Caco-2 (cell line): Measurements from ENCODE around the gene RARA. TPM values are rescaled to one million over a fixed set of nuclear protein-coding genes. Genes with fewer than 3 reads are reported as not detected.

Experiments used
- BruUV-seq: library from RNA; stranded (reverse); fragments of 400-500 nt; replicated peaks from 2 replicates; lab custom pipeline; 2021; lab: Mats Ljungman, UMichigan
- CTCF ChIA-PET: fragments of 300-600 bp; sonication (Branson Sonifier 250); formaldehyde crosslinking; loops from one replicate; lab custom pipeline; 2022; ENCODE audit warnings: antibody characterized with exemption; lab: Charles Lee
- POLR2A ChIA-PET: fragments of 300-600 bp; sonication (Branson Sonifier 250); formaldehyde crosslinking; loops from one replicate; lab custom pipeline; 2022; ENCODE audit warnings: antibody characterized with exemption; lab: Charles Lee
- DNase-seq, 2 experiments: peaks; one replicate each; pipeline versions ENCODE4 v3.0.0 to v3.0.0-alpha.2; 2020 to 2022
- H3K27me3 ChIP-seq: replicated peaks from 2 replicates; pipeline ENCODE4 v1.6.0; 2011; ENCODE audit warnings: low read length; ENCODE audit not compliant: control insufficient read depth, insufficient read depth
- H3K36me3 ChIP-seq: 2 replicates; pipeline ENCODE4 v1.5.1; 2011; ENCODE audit warnings: low read length; ENCODE audit not compliant: control insufficient read depth, insufficient read depth
- H3K4me1 ChIP-seq: fragments of 250-450 bp; sonication (Bioruptor Pico); 2 replicates; pipeline ENCODE4 v1.5.1; 2020; ENCODE audit warnings: mild to moderate bottlenecking
- H3K4me3 ChIP-seq: 2 replicates; pipeline ENCODE4 v1.5.1; 2011; ENCODE audit warnings: low read depth, mild to moderate bottlenecking, control low read depth, low read length
- H3K9me3 ChIP-seq: fragments of 250-450 bp; sonication (Bioruptor Pico); 2 replicates; pipeline ENCODE4 v1.5.1; 2020; ENCODE audit warnings: mild to moderate bottlenecking, moderate library complexity
- H3K27ac Mint-ChIP-seq: one replicate; pipeline ENCODE4 v1.8.0; 2022; ENCODE audit warnings: mixed read lengths; ENCODE audit not compliant: unreplicated experiment
- H3K27me3 Mint-ChIP-seq: one replicate; pipeline ENCODE4 v1.8.0; 2022; ENCODE audit warnings: mixed read lengths; ENCODE audit not compliant: insufficient read depth, unreplicated experiment
- H3K36me3 Mint-ChIP-seq: one replicate; pipeline ENCODE4 v1.8.0; 2022; ENCODE audit warnings: mild to moderate bottlenecking, mixed read lengths; ENCODE audit not compliant: insufficient read depth, unreplicated experiment
- H3K4me1 Mint-ChIP-seq: one replicate; pipeline ENCODE4 v1.8.0; 2022; ENCODE audit warnings: low read depth, mixed read lengths; ENCODE audit not compliant: unreplicated experiment
- H3K4me3 Mint-ChIP-seq: one replicate; pipeline ENCODE4 v1.8.0; 2022; ENCODE audit warnings: mild to moderate bottlenecking, moderate library complexity, mixed read lengths; ENCODE audit not compliant: unreplicated experiment
- H3K9me3 Mint-ChIP-seq: one replicate; pipeline ENCODE4 v1.8.0; 2022; ENCODE audit warnings: mixed read lengths; ENCODE audit not compliant: unreplicated experiment
- intact Hi-C: fragments of 100-400 bp; cut with micrococcal nuclease; formaldehyde crosslinking; loops from one replicate; pipeline ENCODE4 v1.10.0; 2022; ENCODE audit not compliant: unreplicated experiment
- total RNA-seq: library from RNA; stranded (reverse); gene quantifications from 2 replicates; pipeline ENCODE4 v1.2.3, GENCODE V29; 2022
- TF ChIP-seq, protein P1 (sequence below), 2 experiments: fragments of 200-600 bp in 1 of 2; IDR thresholded peaks; 1 replicate in 1 of 2; 2 replicates in 1 of 2; pipeline versions ENCODE4 v1.5.1 to v1.8.0; 2011 to 2022; ENCODE audit warnings: antibody characterized with exemption in 1 of 2, control low read depth in 1 of 2, inconsistent platforms in 1 of 2, low read depth in 1 of 2, low read length in 1 of 2, mild to moderate bottlenecking in 1 of 2, moderate library complexity in 1 of 2; ENCODE audit not compliant: insufficient read depth in 1 of 2, severe bottlenecking in 1 of 2, unreplicated experiment in 1 of 2

Gene RARA
- total RNA-seq, 1 experiment from 2014 or later: 27.6 TPM

GRCh38 chr17:40399185-40399584 lies 90.2 kb downstream of the RARA start:
- Mint-ChIP-seq H3K4me3 (no peak overlapping the region), H3K9me3 (no peaks in the 10 kb centered on the region), H3K4me1 (no peaks in the 10 kb centered on the region), H3K36me3 (peaks cover 97% of the 10 kb centered on the region), H3K27me3 (no peaks in the 10 kb centered on the region), H3K27ac (no peak overlapping the region)
- Histone ChIP-seq H3K4me3 (no peak overlapping the region), H3K27me3 (no peaks in the 10 kb centered on the region), H3K4me1 (0 out of 2 replicates have a peak, but pooled peaks cover 3% of the 10 kb centered on the region), H3K36me3 (no peaks in the 10 kb centered on the region; the same call in none of the 2 replicates), H3K9me3 (no peaks in the 10 kb centered on the region)
- CTCF ChIA-PET: no interaction called here
- DNase-seq: peak in 1 of 2 experiments; percentile 34
- no TSS peak for BruUV-seq
- POLR2A ChIA-PET: no interaction called here
- TF ChIP-seq, protein P1, sequence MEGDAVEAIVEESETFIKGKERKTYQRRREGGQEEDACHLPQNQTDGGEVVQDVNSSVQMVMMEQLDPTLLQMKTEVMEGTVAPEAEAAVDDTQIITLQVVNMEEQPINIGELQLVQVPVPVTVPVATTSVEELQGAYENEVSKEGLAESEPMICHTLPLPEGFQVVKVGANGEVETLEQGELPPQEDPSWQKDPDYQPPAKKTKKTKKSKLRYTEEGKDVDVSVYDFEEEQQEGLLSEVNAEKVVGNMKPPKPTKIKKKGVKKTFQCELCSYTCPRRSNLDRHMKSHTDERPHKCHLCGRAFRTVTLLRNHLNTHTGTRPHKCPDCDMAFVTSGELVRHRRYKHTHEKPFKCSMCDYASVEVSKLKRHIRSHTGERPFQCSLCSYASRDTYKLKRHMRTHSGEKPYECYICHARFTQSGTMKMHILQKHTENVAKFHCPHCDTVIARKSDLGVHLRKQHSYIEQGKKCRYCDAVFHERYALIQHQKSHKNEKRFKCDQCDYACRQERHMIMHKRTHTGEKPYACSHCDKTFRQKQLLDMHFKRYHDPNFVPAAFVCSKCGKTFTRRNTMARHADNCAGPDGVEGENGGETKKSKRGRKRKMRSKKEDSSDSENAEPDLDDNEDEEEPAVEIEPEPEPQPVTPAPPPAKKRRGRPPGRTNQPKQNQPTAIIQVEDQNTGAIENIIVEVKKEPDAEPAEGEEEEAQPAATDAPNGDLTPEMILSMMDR (IDR thresholded peaks at IDR 0.05; ENCODE audit: insufficient read depth in 1 of 2, low read depth in 1 of 2, low read length in 1 of 2, severe bottlenecking in 1 of 2, unreplicated experiment in 1 of 2): peak; percentile 36 to 68
- intact Hi-C loops: loop anchor here (1.0 kb wide), 1 partner anchor 134 kb away; no protein-coding TSS in a partner anchor

GRCh38 chr17:40402668-40403067 lies 93.7 kb downstream of the RARA start:
- Histone ChIP-seq H3K4me1 (no peaks in the 10 kb centered on the region), H3K9me3 (no peaks in the 10 kb centered on the region), H3K27me3 (no peaks in the 10 kb centered on the region), H3K4me3 (no peak overlapping the region), H3K36me3 (no peaks in the 10 kb centered on the region; the same call in none of the 2 replicates)
- intact Hi-C loops: no loop called here
- no peak for DNase-seq
- H3K27me3 Mint-ChIP-seq: no peaks in the 10 kb centered on the region
- no peaks in the 10 kb centered on the region for H3K4me1 Mint-ChIP-seq
- no TSS peak for BruUV-seq
- H3K27ac Mint-ChIP-seq: no peak overlapping the region
- no peak overlapping the region for H3K4me3 Mint-ChIP-seq
- ChIA-PET CTCF (no interaction called here), POLR2A (no interaction called here)
- no peaks in the 10 kb centered on the region for H3K9me3 Mint-ChIP-seq
- peaks cover 97% of the 10 kb centered on the region for H3K36me3 Mint-ChIP-seq
- TF ChIP-seq, protein P1 (IDR thresholded peaks at IDR 0.05; ENCODE audit: insufficient read depth in 1 of 2, low read depth in 1 of 2, low read length in 1 of 2, severe bottlenecking in 1 of 2, unreplicated experiment in 1 of 2): no peak

DNA sequence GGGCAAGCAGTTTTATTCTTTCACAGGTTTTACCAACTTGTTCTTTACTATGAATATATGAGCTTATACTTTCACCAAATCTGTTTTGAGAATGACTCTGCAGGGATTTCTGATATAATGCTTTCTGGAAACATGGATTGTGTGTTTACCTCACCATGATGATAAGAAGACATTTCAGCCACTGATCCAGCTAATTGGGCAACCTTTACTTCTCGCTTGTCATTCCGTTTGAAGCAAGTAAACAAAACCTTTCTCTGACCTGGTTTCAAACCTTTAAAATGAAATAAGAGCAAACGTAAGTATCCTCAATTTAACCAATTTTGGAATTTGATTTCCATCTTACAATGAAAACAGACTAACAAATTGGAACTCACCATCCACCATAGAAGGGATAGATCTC lies 95.0 kb downstream of the RARA start:
- no peak overlapping the region for H3K4me3 Mint-ChIP-seq
- Histone ChIP-seq H3K4me1 (no peaks in the 10 kb centered on the region), H3K36me3 (no peaks in the 10 kb centered on the region; the same call in none of the 2 replicates), H3K9me3 (no peaks in the 10 kb centered on the region), H3K27me3 (no peaks in the 10 kb centered on the region), H3K4me3 (no peak overlapping the region)
- H3K4me1 Mint-ChIP-seq: no peaks in the 10 kb centered on the region
- no peak overlapping the region for H3K27ac Mint-ChIP-seq
- H3K9me3 Mint-ChIP-seq: no peaks in the 10 kb centered on the region
- ChIA-PET POLR2A (no interaction called here), CTCF (no interaction called here)
- peaks cover 95% of the 10 kb centered on the region for H3K36me3 Mint-ChIP-seq
- no peak for DNase-seq
- intact Hi-C loops: no loop called here
- TF ChIP-seq, protein P1 (IDR thresholded peaks at IDR 0.05; ENCODE audit: insufficient read depth in 1 of 2, low read depth in 1 of 2, low read length in 1 of 2, severe bottlenecking in 1 of 2, unreplicated experiment in 1 of 2): no peak
- BruUV-seq: no TSS peak
- no peaks in the 10 kb centered on the region for H3K27me3 Mint-ChIP-seq

Other genes with a start within 250 kb of the RARA start
- 27.3 and 29.3 TPM in 2 replicates for gene THRA, start 246.2 kb upstream of the RARA start, total RNA-seq
- 8.9 and 11.3 TPM in 2 replicates for gene NR1D1, start 208.6 kb upstream of the RARA start, total RNA-seq
- gene MSL1, start 187.2 kb upstream of the RARA start, total RNA-seq: 82.6 and 86.9 TPM in 2 replicates
- 102 and 110 TPM in 2 replicates for gene CASC3, start 168.6 kb upstream of the RARA start, total RNA-seq
- gene RAPGEFL1, start 131.7 kb upstream of the RARA start, total RNA-seq: 13.2 and 15.0 TPM in 2 replicates
- 33.4 and 38.3 TPM in 2 replicates for gene WIPF2, start 89.9 kb upstream of the RARA start, total RNA-seq
- gene CDC6, start 21.3 kb upstream of the RARA start, total RNA-seq: 86.1 and 96.4 TPM in 2 replicates
- not detected in 2 replicates for gene GJD3, start 55.6 kb downstream of the RARA start, total RNA-seq
- 226 and 237 TPM in 2 replicates for gene TOP2A, start 108.7 kb downstream of the RARA start, total RNA-seq
- 35.7 and 49.1 TPM in 2 replicates for gene IGFBP4, start 134.3 kb downstream of the RARA start, total RNA-seq
- 0.65 TPM in 1 of 2 replicates, not detected in the other for gene TNS4, start 192.4 kb downstream of the RARA start, total RNA-seq